Esophagus mucosa (tissue), 1 donor: ENCODE results near the gene RNF11. TPM values are rescaled to one million over a fixed set of nuclear protein-coding genes. Genes with fewer than 3 reads are reported as not detected.

Experiments used
- ATAC-seq: fragments of 200-7000 bp; cut with Tn5 transposase; one replicate; pipeline ENCODE4 v1.9.1; 2020
- total RNA-seq: library from RNA; stranded (reverse); gene quantifications from one replicate; pipeline ENCODE4 v1.2.4, GENCODE V29; 2023
- donor health status: DM: yes; HTN: yes; CAD: no.

RNF11 gene
- total RNA-seq, 1 donor from 2014 or later = 78.8 TPM

GRCh38 chr1:51297401-51298321, 61.6 kb downstream of the RNF11 start:
- ATAC-seq = no peak

- no peak for ATAC-seq
Measured at GRCh38 chr1:51298322-51298705, 62.2 kb downstream of the RNF11 start.

- ATAC-seq = no peak
Measured at GRCh38 chr1:51299185-51299885, 63.3 kb downstream of the RNF11 start.

GRCh38 chr1:51299981-51300670, 64.1 kb downstream of the RNF11 start:
- ATAC-seq = no peak

GRCh38 chr1:51301152-51301843, 65.2 kb downstream of the RNF11 start:
- no peak for ATAC-seq

- ATAC-seq = no peak
Measured at GRCh38 chr1:51301844-51302162, 65.7 kb downstream of the RNF11 start.

GRCh38 chr1:51302270-51302669, 66.2 kb downstream of the RNF11 start:
- ATAC-seq = no peak

- no peak for ATAC-seq
Measured at GRCh38 chr1:51302746-51303145, 66.7 kb downstream of the RNF11 start.

- no peak for ATAC-seq
Measured at GRCh38 chr1:51303315-51303714, 67.2 kb downstream of the RNF11 start.

GRCh38 chr1:51303751-51304251, 67.7 kb downstream of the RNF11 start:
- ATAC-seq = no peak

- no peak for ATAC-seq
Measured at GRCh38 chr1:51304360-51304759, 68.3 kb downstream of the RNF11 start.

GRCh38 chr1:51305371-51305823, 69.3 kb downstream of the RNF11 start:
- no peak for ATAC-seq

- ATAC-seq = no peak
Measured at GRCh38 chr1:51306950-51307349, 70.9 kb downstream of the RNF11 start.

- no peak for ATAC-seq
Measured at GRCh38 chr1:51308636-51309035, 72.6 kb downstream of the RNF11 start.

- ATAC-seq = no peak
Measured at GRCh38 chr1:51309291-51309690, 73.2 kb downstream of the RNF11 start.

- no peak for ATAC-seq
Measured at GRCh38 chr1:51310871-51311613, 75.0 kb downstream of the RNF11 start.

GRCh38 chr1:51311826-51312225, 75.8 kb downstream of the RNF11 start:
- ATAC-seq = no peak

GRCh38 chr1:51312718-51313117, 76.6 kb downstream of the RNF11 start:
- no peak for ATAC-seq

GRCh38 chr1:51313268-51313852, 77.3 kb downstream of the RNF11 start:
- no peak for ATAC-seq

- ATAC-seq = peak; percentile 80
Measured at GRCh38 chr1:51313961-51314777, 78.1 kb downstream of the RNF11 start.
